H9 (cell line): Measurements from ENCODE around the gene RELL1. TPM values are rescaled to one million over a fixed set of nuclear protein-coding genes. Genes with fewer than 3 reads are reported as not detected.

ENCODE experiments used
- DNase-seq: peaks from one replicate; pipeline ENCODE4 v3.0.0-alpha.2; 2017
- H2AFZ ChIP-seq: one replicate; pipeline ENCODE4 v1.6.1; 2013; ENCODE audit warnings: mild to moderate bottlenecking, low read length, control low read depth, moderate library complexity
- H2AK5ac ChIP-seq: 2 replicates; pipeline ENCODE4 v1.6.1; 2013; ENCODE audit warnings: low read length, control low read depth, mixed read lengths; ENCODE audit not compliant: insufficient read length
- H2BK120ac ChIP-seq: one replicate; pipeline ENCODE4 v1.6.1; 2013; ENCODE audit warnings: low read depth, mild to moderate bottlenecking, low read length, control low read depth, inconsistent platforms; ENCODE audit not compliant: poor library complexity, severe bottlenecking
- H2BK12ac ChIP-seq: 2 replicates; pipeline ENCODE4 v1.6.1; 2013; ENCODE audit warnings: low read length, control low read depth, mixed read lengths, low read depth; ENCODE audit not compliant: insufficient read length
- H2BK15ac ChIP-seq: 2 replicates; pipeline ENCODE4 v1.6.1; 2013; ENCODE audit warnings: low read depth, low read length, control low read depth
- H2BK20ac ChIP-seq: one replicate; pipeline ENCODE4 v1.6.1; 2013; ENCODE audit warnings: low read depth, mild to moderate bottlenecking, low read length, control low read depth, inconsistent platforms; ENCODE audit not compliant: poor library complexity, severe bottlenecking
- H2BK5ac ChIP-seq: 2 replicates; pipeline ENCODE4 v1.6.1; 2013; ENCODE audit warnings: low read length, control low read depth, mixed read lengths; ENCODE audit not compliant: insufficient read length
- H3K14ac ChIP-seq: 2 replicates; pipeline ENCODE4 v1.6.1; 2013; ENCODE audit warnings: low read length, control low read depth; ENCODE audit not compliant: insufficient read depth
- H3K18ac ChIP-seq: 2 replicates; pipeline ENCODE4 v1.6.1; 2013; ENCODE audit warnings: low read depth, mild to moderate bottlenecking, mixed read lengths, low read length, control low read depth; ENCODE audit not compliant: insufficient read length
- H3K23ac ChIP-seq: 2 replicates; pipeline ENCODE4 v1.6.1; 2013; ENCODE audit warnings: low read length, control low read depth, mixed read lengths, low read depth; ENCODE audit not compliant: insufficient read length
- H3K23me2 ChIP-seq: 2 replicates; pipeline ENCODE4 v1.6.1; 2013; ENCODE audit warnings: low read depth, mild to moderate bottlenecking, mixed read lengths, low read length, control low read depth; ENCODE audit not compliant: insufficient read length, poor library complexity, severe bottlenecking
- H3K27ac ChIP-seq: 2 replicates; pipeline ENCODE4 v1.5.1; 2013; ENCODE audit warnings: low read length, control low read depth, mixed read lengths, low read depth; ENCODE audit not compliant: insufficient read length
- H3K27me3 ChIP-seq: 2 replicates; pipeline ENCODE4 v1.6.1; 2013; ENCODE audit warnings: low read length, control low read depth, inconsistent platforms; ENCODE audit not compliant: insufficient read depth
- H3K4ac ChIP-seq: 2 replicates; pipeline ENCODE4 v1.6.1; 2013; ENCODE audit warnings: low read depth, mild to moderate bottlenecking, control low read depth, inconsistent platforms, low read length, moderate library complexity
- H3K4me1 ChIP-seq: 2 replicates; pipeline ENCODE4 v1.6.1; 2013; ENCODE audit warnings: low read length, control low read depth, inconsistent platforms; ENCODE audit not compliant: insufficient read depth
- H3K4me2 ChIP-seq: 2 replicates; pipeline ENCODE4 v1.6.1; 2013; ENCODE audit warnings: low read length, control low read depth, mixed read lengths; ENCODE audit not compliant: insufficient read length, insufficient read depth
- H3K56ac ChIP-seq: 2 replicates; pipeline ENCODE4 v1.6.1; 2013; ENCODE audit warnings: low read depth, mild to moderate bottlenecking, mixed read lengths, low read length, control low read depth; ENCODE audit not compliant: insufficient read length
- H3K79me1 ChIP-seq: 2 replicates; pipeline ENCODE4 v1.6.1; 2013; ENCODE audit warnings: low read depth, mild to moderate bottlenecking, moderate library complexity, low read length, control low read depth, inconsistent platforms; ENCODE audit not compliant: insufficient read depth, poor library complexity, severe bottlenecking
- H3K79me2 ChIP-seq: 2 replicates; pipeline ENCODE4 v1.6.1; 2013; ENCODE audit warnings: low read length, control low read depth, inconsistent platforms; ENCODE audit not compliant: insufficient read depth
- H3K9ac ChIP-seq: 2 replicates; pipeline ENCODE4 v1.6.1; 2013; ENCODE audit warnings: low read length, control low read depth, mixed read lengths; ENCODE audit not compliant: insufficient read length; ENCODE audit errors: extremely low read depth
- H3K9me3 ChIP-seq: one replicate; pipeline ENCODE4 v1.6.1; 2013; ENCODE audit warnings: low read depth, low read length, inconsistent platforms; ENCODE audit not compliant: control insufficient read depth
- H3T11ph ChIP-seq: one replicate; pipeline ENCODE4 v1.6.1; 2013; ENCODE audit warnings: mild to moderate bottlenecking, low read length, control low read depth, inconsistent platforms
- H4K20me1 ChIP-seq: one replicate; pipeline ENCODE4 v1.6.1; 2013; ENCODE audit not compliant: control insufficient read depth, insufficient read length, insufficient read depth
- H4K5ac ChIP-seq: 2 replicates; pipeline ENCODE4 v1.6.1; 2013; ENCODE audit warnings: low read depth, mild to moderate bottlenecking, mixed read lengths, low read length, control low read depth; ENCODE audit not compliant: insufficient read length
- H4K8ac ChIP-seq: replicated peaks from 2 replicates; pipeline ENCODE4 v1.6.1; 2013; ENCODE audit warnings: low read length, control low read depth, mixed read lengths, low read depth; ENCODE audit not compliant: insufficient read length
- H4K91ac ChIP-seq: 2 replicates; pipeline ENCODE4 v1.6.1; 2013; ENCODE audit warnings: low read depth, mild to moderate bottlenecking, moderate library complexity, mixed read lengths, low read length, control low read depth; ENCODE audit not compliant: insufficient read length
- H3K27ac Mint-ChIP-seq, 3 experiments: 2 replicates in 2 of 3; 3 replicates in 1 of 3; pipeline ENCODE4 v1.8.0; 2020 to 2021; ENCODE audit warnings: mixed read lengths in 3 of 3, mild to moderate bottlenecking in 1 of 3, moderate library complexity in 1 of 3
- H3K27me3 Mint-ChIP-seq: 2 replicates; pipeline ENCODE4 v1.8.0; 2021; ENCODE audit warnings: low read depth, mild to moderate bottlenecking, moderate library complexity, mixed read lengths
- H3K36me3 Mint-ChIP-seq, 3 experiments: 2 replicates in 2 of 3; 3 replicates in 1 of 3; pipeline ENCODE4 v1.8.0; 2020 to 2021; ENCODE audit warnings: low read depth in 3 of 3, mixed read lengths in 3 of 3; ENCODE audit not compliant: insufficient read depth in 1 of 3
- H3K4me1 Mint-ChIP-seq, 2 experiments: 2 replicates each; pipeline ENCODE4 v1.8.0; 2020; ENCODE audit warnings: mixed read lengths in 2 of 2
- H3K4me3 Mint-ChIP-seq, 2 experiments: 2 replicates in 1 of 2; 3 replicates in 1 of 2; pipeline ENCODE4 v1.8.0; 2020 to 2021; ENCODE audit warnings: mild to moderate bottlenecking in 2 of 2, mixed read lengths in 2 of 2, moderate library complexity in 1 of 2
- H3K9me3 Mint-ChIP-seq, 2 experiments: 2 replicates in 1 of 2; 3 replicates in 1 of 2; pipeline ENCODE4 v1.8.0; 2020; ENCODE audit warnings: mild to moderate bottlenecking in 2 of 2, mixed read lengths in 2 of 2, moderate library complexity in 1 of 2
- WGBS: extraction: QIAGEN DNeasy Blood & Tissue Kit; methylation state at CpG from one replicate; pipeline ENCODE4 v1.1.7; 2013; ENCODE audit warnings: missing lambda C conversion rate, low lambda C conversion rate, mixed read lengths; ENCODE audit not compliant: insufficient read length; ENCODE audit errors: extremely low coverage; 5-methylcytosine and 5-hydroxymethylcytosine counted together
- total RNA-seq: library from RNA; stranded (reverse); gene quantifications from 2 replicates; pipeline ENCODE4 v1.2.1, GENCODE V29; 2021
- TF ChIP-seq, protein P1 (sequence below): fragments of 200-600 bp; sonication (generic); conservative IDR thresholded peaks from 3 replicates; pipeline ENCODE4 v1.8.0; 2021; ENCODE audit warnings: antibody characterized with exemption, mild to moderate bottlenecking

The RELL1 gene
- total RNA-seq, 1 experiment from 2014 or later, result 10.8 TPM

GRCh38 chr4:37693030-37693429 lies 6.9 kb upstream of the RELL1 start:
- Histone ChIP-seq H2AK5ac (no peak overlapping the region), H3K23ac (no peak overlapping the region), H3K9ac (no peak overlapping the region), H3K9me3 (no peaks in the 10 kb centered on the region), H2BK15ac (no peak overlapping the region), H3K79me2 (no peaks in the 10 kb centered on the region), H2BK5ac (no peak overlapping the region), H2AFZ (no peak overlapping the region), H3K18ac (no peak overlapping the region), H4K8ac (no peak overlapping the region), H3K14ac (no peak overlapping the region), H4K20me1 (no peaks in the 10 kb centered on the region), H3K27ac (no peak overlapping the region), H4K91ac (no peak overlapping the region), H3K27me3 (no peaks in the 10 kb centered on the region), H3K23me2 (no peaks in the 10 kb centered on the region), H3K79me1 (no peaks in the 10 kb centered on the region), H4K5ac (no peak overlapping the region), H2BK20ac (no peak overlapping the region), H3T11ph (no peak overlapping the region), H3K4ac (no peak overlapping the region), H3K56ac (no peak overlapping the region), H2BK120ac (no peak overlapping the region), H3K4me2 (no peak overlapping the region), H3K4me1 (no peaks in the 10 kb centered on the region), H2BK12ac (no peak overlapping the region)
- H3K4me1 Mint-ChIP-seq, result peaks cover 16 to 17% of the 10 kb centered on the region in 2 experiments
- H3K9me3 Mint-ChIP-seq, result peaks cover 4 to 10% of the 10 kb centered on the region in 2 experiments; a peak in 3 of 5 replicates
- WGBS, result no CpG with 5 or more reads among the region's 2 CpGs
- H3K27ac Mint-ChIP-seq, result no peak overlapping the region
- TF ChIP-seq, protein P1, sequence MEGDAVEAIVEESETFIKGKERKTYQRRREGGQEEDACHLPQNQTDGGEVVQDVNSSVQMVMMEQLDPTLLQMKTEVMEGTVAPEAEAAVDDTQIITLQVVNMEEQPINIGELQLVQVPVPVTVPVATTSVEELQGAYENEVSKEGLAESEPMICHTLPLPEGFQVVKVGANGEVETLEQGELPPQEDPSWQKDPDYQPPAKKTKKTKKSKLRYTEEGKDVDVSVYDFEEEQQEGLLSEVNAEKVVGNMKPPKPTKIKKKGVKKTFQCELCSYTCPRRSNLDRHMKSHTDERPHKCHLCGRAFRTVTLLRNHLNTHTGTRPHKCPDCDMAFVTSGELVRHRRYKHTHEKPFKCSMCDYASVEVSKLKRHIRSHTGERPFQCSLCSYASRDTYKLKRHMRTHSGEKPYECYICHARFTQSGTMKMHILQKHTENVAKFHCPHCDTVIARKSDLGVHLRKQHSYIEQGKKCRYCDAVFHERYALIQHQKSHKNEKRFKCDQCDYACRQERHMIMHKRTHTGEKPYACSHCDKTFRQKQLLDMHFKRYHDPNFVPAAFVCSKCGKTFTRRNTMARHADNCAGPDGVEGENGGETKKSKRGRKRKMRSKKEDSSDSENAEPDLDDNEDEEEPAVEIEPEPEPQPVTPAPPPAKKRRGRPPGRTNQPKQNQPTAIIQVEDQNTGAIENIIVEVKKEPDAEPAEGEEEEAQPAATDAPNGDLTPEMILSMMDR, result no peak
- no peaks in the 10 kb centered on the region; a peak in 1 of 7 replicates for H3K36me3 Mint-ChIP-seq
- H3K4me3 Mint-ChIP-seq, result no peak overlapping the region
- peaks cover 3% of the 10 kb centered on the region for H3K27me3 Mint-ChIP-seq
- no peak for DNase-seq
